HEK293T (cell line): Measurements from ENCODE around the gene GNA14.

Experiments used
- ARNT ChIP-seq: fragments of 450-650 bp; IDR thresholded peaks from 2 replicates; pipeline ENCODE4 v1.6.1; 2017; ENCODE audit warnings: mild to moderate bottlenecking
- BHLHE40 ChIP-seq: fragments of 450-650 bp; IDR thresholded peaks from 2 replicates; pipeline ENCODE4 v1.6.1; 2016; ENCODE audit warnings: mild to moderate bottlenecking, moderate library complexity, borderline replicate concordance
- ELF4 ChIP-seq: fragments of 450-650 bp; IDR thresholded peaks from 2 replicates; pipeline ENCODE4 v1.6.1; 2017; ENCODE audit warnings: antibody characterized with exemption
- FOXK2 ChIP-seq: fragments of 450-650 bp; IDR thresholded peaks from 2 replicates; pipeline ENCODE4 v1.6.1; 2016; ENCODE audit warnings: mild to moderate bottlenecking
- HDGF ChIP-seq: fragments of 450-650 bp; IDR thresholded peaks from 2 replicates; pipeline ENCODE4 v1.6.1; 2017; ENCODE audit warnings: antibody characterized with exemption, borderline replicate concordance
- TARDBP ChIP-seq: fragments of 450-650 bp; IDR thresholded peaks from 2 replicates; pipeline ENCODE4 v1.6.1; 2016

- no peak for TF ChIP-seq ARNT
- no peak for TF ChIP-seq FOXK2
- TF ChIP-seq HDGF: no peak
- no peak for TF ChIP-seq ELF4
- no peak for TF ChIP-seq TARDBP
- TF ChIP-seq BHLHE40: no peak
Measured at GRCh38 chr9:77534376-77535057, 113.6 kb downstream of the GNA14 start.
